Epithelial cell of esophagus (primary cell): ENCODE data around the gene DOLK.

Experiments used
- DNase-seq: peaks from one replicate; pipeline ENCODE4 v3.0.0; 2010; ENCODE audit warnings: low read depth
- H3K4me3 ChIP-seq: 2 replicates; pipeline ENCODE4 v1.5.1; 2011; ENCODE audit warnings: mild to moderate bottlenecking, low read length, control low read depth
- CTCF ChIP-seq: IDR thresholded peaks from 2 replicates; pipeline ENCODE4 v1.5.1; 2011; ENCODE audit warnings: low read depth, mild to moderate bottlenecking, low read length, control low read depth, inconsistent platforms; ENCODE audit not compliant: insufficient read depth; ENCODE audit errors: missing control alignments

Gene DOLK

GRCh38 chr9:128947527-128948301 lies at the start of gene DOLK, which contains the start of gene NUP188:
Gene DOLK (minus strand): TSS chr9:128947603. CDS start chr9:128947303, 300 bp downstream.
Gene NUP188 (plus strand): TSS chr9:128947699. CDS start chr9:128947720, 21 bp downstream.
- TF ChIP-seq CTCF = no peak
- H3K4me3 ChIP-seq = peak within 1 kb of the TSS; percentile 86

GRCh38 chr9:128995791-128996190 lies 48.4 kb upstream of the DOLK start:
- no peak for TF ChIP-seq CTCF
- no peak for DNase-seq
- no peak overlapping the region for H3K4me3 ChIP-seq

More at GRCh38 chr9:128947527-128948301, at the start of gene DOLK, which contains the start of gene NUP188:
- DNase-seq = peak; percentile 94

GRCh38 chr9:128992995-128993394 lies 45.6 kb upstream of the DOLK start:
- TF ChIP-seq CTCF = peak; percentile 49
- no peak overlapping the region for H3K4me3 ChIP-seq
- DNase-seq = peak; percentile 41

- DNase-seq = peak; percentile 58
- no peak overlapping the region for H3K4me3 ChIP-seq
- TF ChIP-seq CTCF = no peak
Observed at GRCh38 chr9:128987805-128988204, 40.4 kb upstream of the DOLK start.

GRCh38 chr9:128986671-128987070 lies 39.3 kb upstream of the DOLK start:
- DNase-seq = peak; percentile 63
- no peak for TF ChIP-seq CTCF
- no peak overlapping the region for H3K4me3 ChIP-seq

GRCh38 chr9:128983536-128983935 lies 36.1 kb upstream of the DOLK start:
- TF ChIP-seq CTCF = no peak
- H3K4me3 ChIP-seq = no peak overlapping the region
- DNase-seq = no peak

- no peak for TF ChIP-seq CTCF
- no peak for DNase-seq
- H3K4me3 ChIP-seq = no peak overlapping the region
Observed at GRCh38 chr9:128979111-128979510, 31.7 kb upstream of the DOLK start.
